ENCODE results near the gene MAP3K20.

GRCh38 chr2:173079973-173080860, 4.6 kb downstream of the MAP3K20 start:
- TF ChIP-seq REST (IDR thresholded peaks at IDR 0.05; ENCODE audit: insufficient read depth in 1 of 2, low read depth in 2 of 2, low read length in 2 of 2) (no peak), POLR2AphosphoS5 (IDR thresholded peaks at IDR 0.05; ENCODE audit: low read depth, low read length) (no peak)

Measured in PFSK-1 (cell line).